Uterus (tissue), 4 donors: ENCODE data around the gene BCAS4. TPM values are rescaled to one million over a fixed set of nuclear protein-coding genes. Genes with fewer than 3 reads are reported as not detected.

Experiments
- DNase-seq, 2 donors: peaks; one replicate each; pipeline ENCODE4 v3.0.0-alpha.2; 2019 to 2020
- H3K27ac ChIP-seq, 2 donors: fragments of 200-600 bp; sonication (generic); 1 replicate in 1 of 2; 2 replicates in 1 of 2; pipeline ENCODE4 v1.5.1; 2016 to 2018
- H3K27me3 ChIP-seq, 2 donors: fragments of 200-600 bp; sonication (generic); one replicate each; pipeline ENCODE4 v1.5.1; 2018 to 2019; ENCODE audit warnings: control low read depth in 1 of 2
- H3K36me3 ChIP-seq, 2 donors: fragments of 200-600 bp; sonication (generic); one replicate each; pipeline ENCODE4 v1.5.1; 2019; ENCODE audit warnings: control low read depth in 1 of 2
- H3K4me1 ChIP-seq, 2 donors: fragments of 200-600 bp; sonication (generic); one replicate each; pipeline ENCODE4 v1.5.1; 2018 to 2019; ENCODE audit warnings: control low read depth in 1 of 2
- H3K4me3 ChIP-seq, 2 donors: fragments of 200-600 bp; sonication (generic); 1 replicate in 1 of 2; 2 replicates in 1 of 2; pipeline ENCODE4 v1.5.1; 2018 to 2019; ENCODE audit warnings: mild to moderate bottlenecking in 1 of 2
- H3K9me3 ChIP-seq, 2 donors: fragments of 200-600 bp; sonication (generic); one replicate each; pipeline ENCODE4 v1.5.1; 2019; ENCODE audit warnings: control low read depth in 1 of 2
- POLR2A ChIP-seq, 2 donors: fragments of 450-650 bp; IDR thresholded peaks; one replicate each; pipeline ENCODE4 v1.6.1; 2016; ENCODE audit warnings: antibody characterized with exemption in 2 of 2, mild to moderate bottlenecking in 1 of 2, moderate library complexity in 1 of 2
- intact Hi-C: fragments of 100-400 bp; cut with DNase I; formaldehyde crosslinking; loops from one replicate; pipeline ENCODE4 v1.15.1; 2023; ENCODE audit warnings: low total_unique reads
- total RNA-seq, 4 donors: library from RNA; depleted of rRNA in 3 of 4; stranded (reverse); fragments of >200 nt in 3 of 4; gene quantifications; one replicate each; pipeline versions ENCODE4 v1.1.0 to v1.2.4, GENCODE V29; 2014 to 2023
- TF ChIP-seq, protein P1 (sequence below), 4 experiments: fragments of 200-600 bp in 2 of 4; fragments of 450-650 bp in 2 of 4; sonication (generic) in 2 of 4; IDR thresholded peaks; one replicate each; pipeline ENCODE4 v1.5.1; 2016 to 2019; ENCODE audit warnings: antibody characterized with exemption in 4 of 4, mild to moderate bottlenecking in 2 of 4, moderate library complexity in 1 of 4
- donor health status: DM: yes; HTN: yes; CAD: no.

Gene BCAS4
- total RNA-seq, 4 donors from 2014 or later: under 0.01 to 9.1 (median 3.5) TPM; not detected in 1

DNA sequence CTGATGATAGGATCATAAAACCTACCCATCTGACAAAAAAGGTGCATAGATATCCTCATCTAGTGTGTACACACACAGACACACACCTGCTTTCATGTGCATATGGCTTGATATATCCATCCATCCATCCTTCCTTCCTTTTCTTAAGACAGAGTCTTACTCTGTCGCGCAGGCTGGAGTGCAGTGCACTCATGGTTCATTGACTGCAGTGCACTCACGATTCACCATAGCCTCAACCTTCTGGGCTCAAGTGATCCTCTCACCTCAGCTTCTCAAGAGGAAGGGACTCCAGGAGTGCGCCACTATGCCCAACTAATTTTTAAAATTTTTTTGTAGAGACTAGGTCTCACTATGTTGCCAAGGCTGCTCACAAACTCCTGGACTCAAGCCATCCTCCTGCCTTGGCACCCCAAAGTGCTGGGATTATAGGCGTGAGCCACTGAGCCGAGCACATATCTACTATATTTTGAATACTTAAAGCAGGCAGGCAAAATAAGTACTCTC lies 109.3 kb downstream of the BCAS4 start:
- Histone ChIP-seq H3K9me3 (no peaks in the 10 kb centered on the region), H3K27ac (no peak overlapping the region), H3K4me3 (no peak overlapping the region), H3K4me1 (no peaks in the 10 kb centered on the region), H3K36me3 (no peaks in the 10 kb centered on the region), H3K27me3 (no peaks in the 10 kb centered on the region)
- intact Hi-C loops: no loop called here
- no peak for DNase-seq
- TF ChIP-seq POLR2A (IDR thresholded peaks at IDR 0.05): no peak
- TF ChIP-seq, protein P1, sequence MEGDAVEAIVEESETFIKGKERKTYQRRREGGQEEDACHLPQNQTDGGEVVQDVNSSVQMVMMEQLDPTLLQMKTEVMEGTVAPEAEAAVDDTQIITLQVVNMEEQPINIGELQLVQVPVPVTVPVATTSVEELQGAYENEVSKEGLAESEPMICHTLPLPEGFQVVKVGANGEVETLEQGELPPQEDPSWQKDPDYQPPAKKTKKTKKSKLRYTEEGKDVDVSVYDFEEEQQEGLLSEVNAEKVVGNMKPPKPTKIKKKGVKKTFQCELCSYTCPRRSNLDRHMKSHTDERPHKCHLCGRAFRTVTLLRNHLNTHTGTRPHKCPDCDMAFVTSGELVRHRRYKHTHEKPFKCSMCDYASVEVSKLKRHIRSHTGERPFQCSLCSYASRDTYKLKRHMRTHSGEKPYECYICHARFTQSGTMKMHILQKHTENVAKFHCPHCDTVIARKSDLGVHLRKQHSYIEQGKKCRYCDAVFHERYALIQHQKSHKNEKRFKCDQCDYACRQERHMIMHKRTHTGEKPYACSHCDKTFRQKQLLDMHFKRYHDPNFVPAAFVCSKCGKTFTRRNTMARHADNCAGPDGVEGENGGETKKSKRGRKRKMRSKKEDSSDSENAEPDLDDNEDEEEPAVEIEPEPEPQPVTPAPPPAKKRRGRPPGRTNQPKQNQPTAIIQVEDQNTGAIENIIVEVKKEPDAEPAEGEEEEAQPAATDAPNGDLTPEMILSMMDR (IDR thresholded peaks at IDR 0.05): no peak

DNA sequence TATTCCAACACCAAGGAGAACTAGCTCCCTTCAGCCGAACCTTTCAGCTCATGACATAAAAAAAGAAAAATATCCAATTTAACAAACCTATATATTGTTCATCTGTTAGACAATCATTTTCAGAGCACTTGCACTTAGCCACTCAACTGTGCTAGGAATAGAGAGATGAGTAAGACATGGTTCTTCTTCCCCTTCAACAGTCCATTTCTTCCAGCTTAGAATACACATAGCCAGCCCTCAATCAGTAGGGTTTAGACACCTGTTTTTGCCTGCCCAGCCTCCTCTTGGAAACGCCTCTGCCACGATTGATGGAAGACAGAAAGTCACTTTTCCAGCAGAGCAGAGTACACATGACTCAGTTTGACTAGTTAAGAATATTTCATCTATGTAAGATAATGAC lies 114.6 kb downstream of the BCAS4 start:
- no peak for TF ChIP-seq POLR2A (IDR thresholded peaks at IDR 0.05)
- TF ChIP-seq, protein P1 (IDR thresholded peaks at IDR 0.05): no peak
- no peak for DNase-seq
- intact Hi-C loops: no loop called here
- no peak overlapping the region for H3K27ac ChIP-seq
- no peak overlapping the region for H3K4me3 ChIP-seq
- H3K27me3 ChIP-seq: no peaks in the 10 kb centered on the region
- peaks cover 10 to 12% of the 10 kb centered on the region in 2 donors for H3K4me1 ChIP-seq
- no peaks in the 10 kb centered on the region for H3K36me3 ChIP-seq
- no peaks in the 10 kb centered on the region for H3K9me3 ChIP-seq

DNA sequence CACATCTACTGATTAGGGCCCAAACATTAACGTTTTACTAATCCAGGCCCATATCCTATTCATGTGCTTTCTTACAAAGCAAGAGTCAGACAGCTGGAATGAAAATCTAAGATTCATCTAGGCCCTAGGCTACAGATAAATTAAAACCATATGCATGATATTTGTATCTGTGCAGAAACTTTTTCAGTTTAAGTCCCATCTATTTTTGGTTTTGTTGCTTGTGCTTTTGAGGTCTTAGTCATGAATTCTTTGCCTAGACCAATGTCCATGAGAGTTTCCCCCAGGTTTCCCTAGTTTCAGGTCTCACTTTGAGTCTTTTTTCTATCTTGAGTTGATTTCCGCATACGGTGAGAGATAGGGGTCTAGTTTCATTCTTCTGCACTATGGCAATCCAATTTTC lies 116.2 kb downstream of the BCAS4 start:
- Histone ChIP-seq H3K4me1 (peaks cover 10 to 12% of the 10 kb centered on the region in 2 donors), H3K4me3 (no peak overlapping the region), H3K9me3 (no peaks in the 10 kb centered on the region), H3K36me3 (no peaks in the 10 kb centered on the region), H3K27me3 (no peaks in the 10 kb centered on the region), H3K27ac (peak overlapping the region in 1 of 2 donors; percentile 31)
- TF ChIP-seq, protein P1 (IDR thresholded peaks at IDR 0.05): no peak
- TF ChIP-seq POLR2A (IDR thresholded peaks at IDR 0.05): no peak
- DNase-seq: no peak
- intact Hi-C loops: no loop called here

DNA sequence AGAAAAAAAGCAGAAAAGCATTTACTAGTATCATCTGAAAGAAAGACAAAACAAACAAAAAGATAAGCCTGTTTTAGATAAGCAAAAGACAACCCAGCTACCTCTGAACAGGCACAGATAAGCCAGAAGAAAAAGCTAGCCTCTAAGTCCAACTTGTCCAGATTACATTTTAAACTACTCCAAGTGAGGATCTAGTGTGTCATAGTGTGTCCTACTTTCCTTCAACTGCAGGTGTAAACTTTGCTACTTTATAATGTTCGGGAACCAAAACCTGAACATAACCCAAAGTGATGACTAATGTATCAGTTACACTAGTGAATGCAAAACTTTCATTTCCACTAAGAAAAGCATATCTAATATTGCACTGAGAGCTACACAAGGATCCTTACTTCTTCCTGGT lies 116.9 kb downstream of the BCAS4 start:
- Histone ChIP-seq H3K36me3 (no peaks in the 10 kb centered on the region), H3K27me3 (no peaks in the 10 kb centered on the region), H3K9me3 (no peaks in the 10 kb centered on the region), H3K27ac (peak overlapping the region in 1 of 2 donors; percentile 22), H3K4me1 (peaks cover 10 to 12% of the 10 kb centered on the region in 2 donors), H3K4me3 (no peak overlapping the region)
- DNase-seq: no peak
- intact Hi-C loops: no loop called here
- TF ChIP-seq, protein P1 (IDR thresholded peaks at IDR 0.05): no peak
- TF ChIP-seq POLR2A (IDR thresholded peaks at IDR 0.05): no peak

DNA sequence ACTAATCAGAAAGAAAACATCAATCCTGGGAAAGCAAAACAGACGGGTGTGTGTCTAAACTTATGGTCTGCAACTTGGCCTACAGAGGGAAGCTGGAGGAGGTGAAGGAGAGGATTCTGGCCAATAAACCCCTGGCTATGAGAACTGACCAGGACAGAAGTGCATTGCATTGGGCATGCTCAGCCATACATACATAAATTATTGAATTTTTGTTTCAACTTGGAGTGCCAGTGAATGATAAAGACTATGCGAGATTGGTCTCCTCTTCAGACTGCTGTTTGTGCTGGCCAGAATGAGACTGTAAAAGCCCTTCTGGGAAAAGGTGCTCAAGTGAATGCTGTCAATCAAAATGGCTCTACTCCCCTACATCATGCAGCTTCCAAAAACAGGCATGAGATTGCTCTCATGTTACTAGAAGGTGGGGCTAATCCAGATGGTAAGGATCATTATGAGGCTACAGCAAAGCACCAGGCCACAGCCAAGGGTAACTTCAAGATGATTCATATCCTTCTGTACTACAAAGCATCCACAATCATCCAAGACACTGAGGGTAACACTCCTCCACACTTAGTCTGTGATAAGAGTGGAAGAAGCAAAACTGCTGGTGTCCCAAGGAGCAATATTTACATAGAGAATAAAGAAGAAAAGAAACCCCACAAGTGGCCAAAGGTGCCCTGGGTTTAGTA lies 119.0 kb downstream of the BCAS4 start:
- H3K36me3 ChIP-seq: no peaks in the 10 kb centered on the region
- peak overlapping the region; percentile 10 to 48 for H3K27ac ChIP-seq
- intact Hi-C loops: no loop called here
- TF ChIP-seq POLR2A (IDR thresholded peaks at IDR 0.05): no peak
- TF ChIP-seq, protein P1 (IDR thresholded peaks at IDR 0.05): no peak
- H3K9me3 ChIP-seq: no peaks in the 10 kb centered on the region
- H3K4me3 ChIP-seq: no peak overlapping the region
- peaks cover 12 to 25% of the 10 kb centered on the region in 2 donors for H3K4me1 ChIP-seq
- H3K27me3 ChIP-seq: no peaks in the 10 kb centered on the region
- DNase-seq: no peak
